Epithelial cell of proximal tubule (primary cell): Measurements from ENCODE around the gene BEAN1. TPM values are rescaled to one million over a fixed set of nuclear protein-coding genes. Genes with fewer than 3 reads are reported as not detected.

Experiments used
- DNase-seq: peaks from one replicate; pipeline ENCODE4 v3.0.0-alpha.2; 2011; ENCODE audit warnings: low read depth
- H3K4me3 ChIP-seq: 2 replicates; pipeline ENCODE4 v1.5.1; 2011; ENCODE audit warnings: low read depth, mild to moderate bottlenecking, low read length
- CTCF ChIP-seq: conservative IDR thresholded peaks from 2 replicates; pipeline ENCODE4 v1.5.1; 2012; ENCODE audit warnings: low read depth, mild to moderate bottlenecking, low read length
- total RNA-seq: library from RNA; depleted of rRNA; stranded (reverse); fragments of >200 nt; gene quantifications from 2 replicates; pipeline ENCODE4 v1.2.3, GENCODE V29; 2015

Gene BEAN1
- total RNA-seq, 1 donor from 2014 or later, result 7.0 TPM

GRCh38 chr16:66515596-66516508 is 88.8 kb downstream of the BEAN1 start:
- DNase-seq, result no peak
- no peak overlapping the region for H3K4me3 ChIP-seq
- TF ChIP-seq CTCF, result peak; percentile 64

GRCh38 chr16:66516509-66516807 is 89.4 kb downstream of the BEAN1 start:
- no peak for TF ChIP-seq CTCF
- no peak overlapping the region for H3K4me3 ChIP-seq
- no peak for DNase-seq

GRCh38 chr16:66516808-66517585 is 89.9 kb downstream of the BEAN1 start:
- no peak overlapping the region for H3K4me3 ChIP-seq
- peak; percentile 98 for DNase-seq
- no peak for TF ChIP-seq CTCF

- TF ChIP-seq CTCF, result no peak
- no peak overlapping the region for H3K4me3 ChIP-seq
- no peak for DNase-seq
Observed at GRCh38 chr16:66517586-66518263, 90.6 kb downstream of the BEAN1 start.

GRCh38 chr16:66519482-66520373 is 92.6 kb downstream of the BEAN1 start:
- no peak for TF ChIP-seq CTCF
- DNase-seq, result no peak

More at GRCh38 chr16:66519482-66520373, 92.6 kb downstream of the BEAN1 start:
- H3K4me3 ChIP-seq, result no peak overlapping the region
